ENCODE results near the gene PRXL2B.
"Not testable (repeated sequence)": the region's sequence is repeated elsewhere in the genome, so short reads cannot be mapped to it uniquely, and the experiment has no call there.

Gene PRXL2B

GRCh38 chr1:2586154-2587070, at the start of gene PRXL2B:
Gene PRXL2B, plus strand, starts transcription at chr1:2586777. Its CDS starts 109 bp downstream, at chr1:2586886.
- DNase-seq: peak; percentile 98

GRCh38 chr1:2537784-2538115, 48.8 kb upstream of the PRXL2B start:
- DNase-seq: no peak

- no peak for DNase-seq
Observed at GRCh38 chr1:2538376-2538775, 48.2 kb upstream of the PRXL2B start.

- DNase-seq: no peak
Observed at GRCh38 chr1:2538872-2539271, 47.7 kb upstream of the PRXL2B start.

GRCh38 chr1:2539312-2539907, 47.2 kb upstream of the PRXL2B start:
- DNase-seq: peak; percentile 43

- DNase-seq: no peak
Observed at GRCh38 chr1:2540816-2541492, 45.6 kb upstream of the PRXL2B start.

GRCh38 chr1:2541619-2542245, 44.8 kb upstream of the PRXL2B start:
- peak; percentile 81 for DNase-seq

GRCh38 chr1:2542246-2542915, 44.2 kb upstream of the PRXL2B start:
- no peak for DNase-seq

GRCh38 chr1:2543543-2544092, 43.0 kb upstream of the PRXL2B start:
- DNase-seq: peak; percentile 61

GRCh38 chr1:2544093-2544874, 42.3 kb upstream of the PRXL2B start:
- DNase-seq: peak; percentile 80

- peak; percentile 48 for DNase-seq
Observed at GRCh38 chr1:2544875-2545640, 41.5 kb upstream of the PRXL2B start.

GRCh38 chr1:2545754-2546514, 40.6 kb upstream of the PRXL2B start:
- peak; percentile 93 for DNase-seq

- DNase-seq: peak; percentile 95
Observed at GRCh38 chr1:2546515-2547209, 39.9 kb upstream of the PRXL2B start.

GRCh38 chr1:2547210-2548067, 39.1 kb upstream of the PRXL2B start:
- peak; percentile 36 for DNase-seq

- DNase-seq: peak; percentile 86
Observed at GRCh38 chr1:2548068-2548589, 38.4 kb upstream of the PRXL2B start.

GRCh38 chr1:2549367-2550029, 37.1 kb upstream of the PRXL2B start:
- not testable (repeated sequence) for DNase-seq

- not testable (repeated sequence) for DNase-seq
Observed at GRCh38 chr1:2550309-2550861, 36.2 kb upstream of the PRXL2B start.

Measured in hematopoietic multipotent progenitor cell treated with erythropoietin and hydrocortisone succinate and interleukin-3 and kit ligand, for 8 days (in vitro differentiated cells).